DLD1 (cell line): ENCODE data around the gene BCL2A1.
"Not testable (repeated sequence)": the region's sequence is repeated elsewhere in the genome, so short reads cannot be mapped to it uniquely, and the experiment has no call there.

Source experiments
- in situ Hi-C: cut with HindIII; loops from 2 replicates; pipeline ENCODE4 v1.10.0; 2017; ENCODE audit warnings: low sequenced_read_pairs

Gene BCL2A1

GRCh38 chr15:79989682-79990081 is 18.7 kb upstream of the BCL2A1 start:
- in situ Hi-C loops, result no loop called here

- in situ Hi-C loops, result no loop called here
Measured at GRCh38 chr15:79989183-79989582, 18.2 kb upstream of the BCL2A1 start.

GRCh38 chr15:79988448-79989117 is 17.6 kb upstream of the BCL2A1 start:
- in situ Hi-C loops, result no loop called here

DNA sequence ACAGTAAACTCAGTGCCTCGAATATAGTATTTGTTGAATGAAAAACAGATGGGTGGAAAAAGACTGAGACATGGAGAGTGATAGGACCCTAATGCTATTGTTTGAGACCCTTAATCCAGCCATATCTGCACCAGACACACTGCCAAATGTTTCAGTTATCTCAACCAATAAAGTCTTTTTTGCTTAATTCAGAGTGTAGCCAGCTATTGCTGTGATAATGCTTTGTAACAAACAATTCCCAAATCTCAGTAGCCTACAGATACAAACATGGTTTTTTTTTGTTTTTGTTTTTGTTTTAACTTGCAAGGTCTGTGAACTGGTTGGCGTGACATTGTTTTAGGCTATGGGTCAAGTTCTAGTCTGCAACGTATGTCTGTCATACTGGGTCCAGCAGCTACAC is 17.0 kb upstream of the BCL2A1 start:
- in situ Hi-C loops, result no loop called here

- in situ Hi-C loops, result no loop called here
Measured at GRCh38 chr15:79987569-79987955, 16.6 kb upstream of the BCL2A1 start.

- in situ Hi-C loops, result no loop called here
Measured at GRCh38 chr15:79981831-79982455, 10.9 kb upstream of the BCL2A1 start.

DNA sequence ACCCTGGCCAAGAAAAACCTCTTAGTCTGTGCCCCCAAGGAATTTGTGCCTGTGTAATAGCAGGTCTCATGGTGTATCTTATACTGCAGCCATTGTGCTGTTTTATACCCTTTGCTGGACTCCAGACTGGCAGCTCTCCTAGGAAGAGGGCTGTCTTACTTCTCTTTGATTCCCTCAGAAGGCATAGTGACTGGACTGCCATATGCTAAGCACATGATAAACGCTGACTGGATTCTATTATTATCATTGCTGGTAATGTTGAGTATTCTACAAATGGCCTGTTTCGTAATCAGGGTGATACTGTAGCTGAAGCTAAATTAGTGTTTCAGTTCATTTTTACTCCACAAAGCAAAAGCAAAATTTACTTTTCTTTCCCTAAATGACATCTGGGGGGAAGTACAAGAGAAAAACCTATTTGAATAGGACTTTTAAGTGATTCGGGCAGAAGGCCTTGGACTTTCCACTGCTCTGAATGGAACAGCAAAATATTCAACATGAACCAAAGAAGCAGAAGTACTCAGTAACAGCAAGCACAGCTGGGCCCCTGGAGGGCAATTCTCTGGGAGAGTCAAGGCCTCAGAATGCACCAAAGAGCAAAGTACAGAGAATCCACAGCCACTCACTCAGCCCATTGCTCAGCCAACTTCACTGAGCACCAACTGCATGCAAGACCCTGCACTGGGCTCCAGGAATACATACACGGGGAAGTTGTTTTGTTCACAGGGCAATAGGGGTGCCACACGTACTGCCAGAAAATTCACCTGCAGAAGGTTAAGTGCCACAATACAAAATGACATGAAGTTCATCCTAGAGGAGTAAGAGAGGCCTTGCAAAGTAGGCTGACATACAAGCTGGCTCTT is 7.9 kb upstream of the BCL2A1 start:
- in situ Hi-C loops, result no loop called here

GRCh38 chr15:79978260-79978654 is 7.3 kb upstream of the BCL2A1 start:
- in situ Hi-C loops, result no loop called here

DNA sequence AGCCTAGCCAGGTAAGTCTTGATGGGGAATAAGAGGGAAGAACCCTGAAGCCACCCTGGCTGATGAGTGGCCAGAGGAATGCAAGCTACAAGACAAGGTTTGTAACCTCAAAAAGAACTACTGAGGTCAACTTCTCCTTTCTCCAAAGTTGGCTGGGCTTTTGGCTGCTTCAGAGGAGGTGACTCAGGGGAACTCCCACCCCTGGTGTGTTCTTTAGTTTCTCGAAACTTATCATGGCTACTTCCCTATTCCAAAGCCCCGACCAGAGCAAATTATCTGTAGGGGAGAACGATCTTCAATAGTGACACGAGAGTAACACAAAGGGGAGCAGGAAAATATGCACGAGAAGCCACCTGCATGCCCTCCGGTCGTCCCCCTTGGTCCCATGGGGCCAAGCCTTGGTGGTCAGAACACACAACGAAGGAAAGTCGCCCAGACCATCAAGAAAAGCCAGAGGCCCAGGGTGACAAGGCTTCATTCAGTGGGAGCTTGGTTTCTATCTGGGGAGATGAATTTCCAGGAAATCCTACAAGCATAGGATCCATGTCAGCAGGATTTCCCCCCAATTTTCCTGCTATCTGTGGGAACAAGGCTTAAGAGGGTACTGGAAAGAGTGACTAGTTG is 6.5 kb upstream of the BCL2A1 start:
- in situ Hi-C loops, result no loop called here

DNA sequence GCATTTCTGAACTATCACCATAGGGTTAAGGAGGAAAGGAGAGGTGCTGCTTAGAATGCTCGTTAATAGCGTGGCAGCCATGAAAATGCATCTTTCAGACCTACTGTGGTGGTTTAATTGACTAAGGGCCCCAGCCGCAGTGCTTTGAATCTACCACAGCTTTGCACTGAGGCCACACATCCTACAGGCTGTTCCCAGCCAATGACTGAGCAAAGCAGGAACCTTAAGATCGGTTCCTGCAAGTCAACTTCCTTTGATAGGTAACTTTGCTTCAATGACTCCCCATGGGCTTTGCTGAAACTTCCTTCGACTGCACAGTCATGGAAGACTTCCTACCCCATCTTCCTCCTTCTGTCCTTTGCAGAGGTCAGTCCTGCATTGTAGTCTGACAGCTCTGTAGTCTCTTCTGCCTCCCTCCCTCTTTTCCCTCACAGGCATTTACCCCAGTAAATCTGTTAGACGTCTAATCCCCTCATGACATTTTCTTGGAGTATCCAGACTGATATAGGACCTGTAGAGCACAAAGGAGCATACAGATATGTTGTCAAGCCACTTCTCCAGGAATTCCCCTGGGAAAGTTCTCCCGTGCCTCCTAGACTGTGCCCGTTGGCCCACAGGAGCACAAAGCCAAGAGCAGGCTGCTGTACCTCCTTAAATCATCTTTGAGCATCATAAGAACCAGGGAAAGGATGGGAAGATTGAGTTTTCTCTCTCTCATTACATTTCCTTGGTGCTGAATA is 2.6 kb upstream of the BCL2A1 start:
- in situ Hi-C loops, result no loop called here

- in situ Hi-C loops, result no loop called here
Measured at GRCh38 chr15:79972863-79973262, 1.9 kb upstream of the BCL2A1 start.

- in situ Hi-C loops, result no loop called here
Measured at GRCh38 chr15:79970181-79970580, 815 bp downstream of the BCL2A1 start.

DNA sequence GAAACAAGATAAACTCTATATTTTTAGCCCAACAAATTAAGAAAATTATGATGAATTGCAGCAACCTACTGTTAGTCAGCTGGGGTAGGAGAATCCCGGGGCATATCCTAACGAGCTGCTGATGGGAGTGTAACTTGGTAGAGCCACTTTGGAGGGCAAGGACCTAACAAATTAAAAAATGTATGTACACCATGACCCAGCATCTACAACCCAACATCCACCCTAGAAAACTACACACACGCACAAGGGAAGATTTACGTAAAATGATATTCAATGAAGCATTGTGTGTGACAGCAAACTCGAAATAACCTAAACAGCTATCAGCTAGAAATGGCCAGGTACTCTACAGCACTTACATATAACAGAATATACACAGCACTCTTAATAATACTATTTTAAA is 1.9 kb downstream of the BCL2A1 start:
- in situ Hi-C loops, result no loop called here

DNA sequence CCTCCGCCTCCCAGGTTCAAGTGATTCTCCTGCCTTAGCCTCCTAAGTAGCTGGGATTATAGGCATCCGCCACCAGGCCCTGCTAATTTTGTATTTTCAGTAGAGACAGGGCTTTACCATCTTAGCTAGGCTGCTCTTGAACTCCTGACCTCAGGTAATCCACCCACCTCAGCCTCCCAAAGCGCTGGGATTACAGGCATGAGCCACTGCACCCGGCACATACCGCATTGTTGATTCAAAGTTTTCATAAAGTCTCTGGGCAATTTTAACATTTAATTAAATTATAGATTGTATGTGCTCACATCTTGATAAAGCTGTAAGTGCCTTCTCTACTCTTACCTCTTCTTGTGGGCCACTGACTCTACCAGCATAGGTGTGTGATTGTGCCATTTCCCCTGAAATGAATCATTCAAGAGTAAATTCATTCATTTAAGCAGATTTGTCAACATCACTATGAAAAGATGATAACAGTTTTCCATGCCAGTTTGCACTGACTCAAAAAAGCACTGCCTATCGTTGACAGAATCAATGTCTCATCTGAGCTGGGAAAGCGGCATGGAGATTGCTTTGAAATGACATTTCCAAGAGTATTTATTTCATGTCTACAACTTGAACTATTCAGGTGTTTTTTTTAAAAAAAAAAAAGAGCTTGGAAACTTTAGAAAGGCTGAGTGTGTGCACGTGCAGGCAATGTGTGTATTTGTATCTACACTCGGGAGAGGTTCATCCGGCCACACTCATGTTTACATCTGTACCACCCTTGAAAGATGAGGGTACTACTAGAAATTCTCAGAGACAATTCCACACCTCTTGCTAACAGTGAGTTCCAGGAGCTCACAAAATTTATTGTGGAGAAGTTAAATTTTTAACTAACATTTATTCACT is 3.5 kb downstream of the BCL2A1 start:
- in situ Hi-C loops, result no loop called here

GRCh38 chr15:79966634-79967297 is 4.2 kb downstream of the BCL2A1 start:
- in situ Hi-C loops, result no loop called here

GRCh38 chr15:79965846-79966630 is 5.0 kb downstream of the BCL2A1 start:
- in situ Hi-C loops, result no loop called here

- in situ Hi-C loops, result no loop called here
Measured at GRCh38 chr15:79964232-79964805, 6.7 kb downstream of the BCL2A1 start.

GRCh38 chr15:79962921-79963320 is 8.1 kb downstream of the BCL2A1 start:
- in situ Hi-C loops, result not testable (repeated sequence)
